K562 (cell line): Measurements from ENCODE around the gene PRSS48. TPM values are rescaled to one million over a fixed set of nuclear protein-coding genes. Genes with fewer than 3 reads are reported as not detected.

Experiments used
- ATAC-seq: fragments of 200-7000 bp; cut with Tn5 transposase; 3 replicates; pipeline ENCODE4 v1.9.1; 2020; ENCODE audit warnings: moderate library complexity
- BruUV-seq: library from RNA; stranded (reverse); fragments of 400-500 nt; replicated peaks from 2 replicates; lab custom pipeline; 2021; lab: Mats Ljungman, UMichigan
- CTCF ChIA-PET: fragments of 300-600 bp; formaldehyde crosslinking; extraction: SDS; loops from one replicate; lab custom pipeline; 2021; ENCODE audit warnings: low intra/inter-chr PET ratio; lab: Yijun Ruan, JAX
- POLR2A ChIA-PET: fragments of 300-600, 350-650 bp; sonication (Branson Sonifier 250); formaldehyde crosslinking; extraction: SDS; loops from one replicate; lab custom pipeline; 2021; ENCODE audit warnings: antibody characterized with exemption, inconsistent platforms; lab: Yijun Ruan, JAX
- DNase-seq, 4 experiments: peaks; one replicate each; pipeline versions ENCODE4 v3.0.0 to v3.0.0-alpha.2; 2011 to 2018; ENCODE audit warnings: low spot score in 3 of 4, mixed read lengths in 3 of 4; ENCODE audit errors: extremely low read depth in 1 of 4
- FAIRE-seq: peaks from 2 replicates; lab custom pipeline; 2011; peaks lifted over from hg19 to GRCh38; lab: Jason Lieb, UNC
- H2AFZ ChIP-seq: 2 replicates; pipeline ENCODE4 v1.6.0; 2011; ENCODE audit warnings: low read depth, low read length, control low read depth, inconsistent platforms
- H3K27ac ChIP-seq: fragments of 200-600 bp; 3 replicates; pipeline ENCODE4 v1.8.0; 2011; ENCODE audit warnings: low read depth, mild to moderate bottlenecking, control low read depth, inconsistent platforms, low read length, moderate library complexity, mixed read lengths; ENCODE audit errors: extremely low read depth
- H3K27me3 ChIP-seq, 2 experiments: fragments of 300-600 bp in 1 of 2; 2 replicates in 1 of 2; 3 replicates in 1 of 2; pipeline versions ENCODE4 v1.6.0 to v1.8.0; 2011; ENCODE audit warnings: inconsistent platforms in 2 of 2, low read length in 2 of 2, mild to moderate bottlenecking in 1 of 2, mixed read lengths in 1 of 2, moderate library complexity in 1 of 2; ENCODE audit not compliant: control insufficient read depth in 2 of 2, insufficient read depth in 2 of 2
- H3K36me3 ChIP-seq: fragments of 300-600 bp; 3 replicates; pipeline ENCODE4 v1.8.0; 2011; ENCODE audit warnings: mild to moderate bottlenecking, low read length, inconsistent platforms; ENCODE audit not compliant: control insufficient read depth, insufficient read depth
- H3K4me1 ChIP-seq, 2 experiments: fragments of 200-600 bp in 1 of 2; replicated peaks in 1 of 2; 2 replicates in 1 of 2; 3 replicates in 1 of 2; pipeline versions ENCODE4 v1.5.1 to v1.8.0; 2011; ENCODE audit warnings: inconsistent platforms in 2 of 2, low read length in 2 of 2, mild to moderate bottlenecking in 1 of 2, mixed read lengths in 1 of 2, moderate library complexity in 1 of 2; ENCODE audit not compliant: control insufficient read depth in 2 of 2, insufficient read depth in 2 of 2
- H3K4me2 ChIP-seq: 2 replicates; pipeline ENCODE4 v1.6.1; 2011; ENCODE audit warnings: low read length, control low read depth, inconsistent platforms, mixed read lengths; ENCODE audit not compliant: insufficient read depth
- H3K4me3 ChIP-seq: fragments of 200-600 bp; sonication (generic), shearing (Covaris generic); 2 replicates; pipeline ENCODE4 v1.5.1; 2016; ENCODE audit warnings: control low read depth, inconsistent platforms
- H3K79me2 ChIP-seq: fragments of 200-600 bp; 3 replicates; pipeline ENCODE4 v1.8.0; 2011; ENCODE audit warnings: low read length, inconsistent platforms; ENCODE audit not compliant: control insufficient read depth, insufficient read depth
- H3K9ac ChIP-seq, 2 experiments: 2 replicates each; pipeline versions ENCODE4 v1.6.0 to v1.6.1; 2011; ENCODE audit warnings: low read depth in 2 of 2, low read length in 2 of 2, control low read depth in 1 of 2, inconsistent platforms in 1 of 2, mild to moderate bottlenecking in 1 of 2, mixed read lengths in 1 of 2; ENCODE audit not compliant: insufficient read depth in 1 of 2
- H3K9me1 ChIP-seq: one replicate; pipeline ENCODE4 v1.6.0; 2011; ENCODE audit warnings: inconsistent platforms, mild to moderate bottlenecking, low read length, moderate library complexity; ENCODE audit not compliant: control insufficient read depth, insufficient read depth
- H3K9me3 ChIP-seq: replicated peaks from 2 replicates; pipeline ENCODE4 v1.5.1; 2011; ENCODE audit warnings: low read depth, low read length, inconsistent platforms; ENCODE audit not compliant: control insufficient read depth, insufficient read depth
- H4K20me1 ChIP-seq: replicated peaks from 2 replicates; pipeline ENCODE4 v1.6.1; 2011; ENCODE audit warnings: low read length, inconsistent platforms, mixed read lengths; ENCODE audit not compliant: control insufficient read depth, insufficient read depth
- DMBX1 ChIP-seq: fragments of 250-450 bp; sonication (Bioruptor Pico); IDR thresholded peaks from 2 replicates; pipeline ENCODE4 v1.8.0; 2022; ENCODE audit warnings: inconsistent platforms, mild to moderate bottlenecking, moderate library complexity, borderline replicate concordance
- POLR2H ChIP-seq: IDR thresholded peaks from 2 replicates; pipeline ENCODE4 v1.6.1; 2016; ENCODE audit warnings: missing genetic modification characterization, low read depth, mild to moderate bottlenecking, control low read depth, missing compliant biosample characterization, moderate library complexity
- ZBTB1 ChIP-seq: sonication (generic); formaldehyde crosslinking; IDR thresholded peaks from 2 replicates; pipeline ENCODE4 v1.8.1; 2023; ENCODE audit warnings: missing genetic modification reagents, low read depth, mild to moderate bottlenecking, borderline replicate concordance
- ZNF184 ChIP-seq: sonication (generic); formaldehyde crosslinking; IDR thresholded peaks from 2 replicates; pipeline ENCODE4 v1.5.0; 2020; ENCODE audit warnings: missing genetic modification reagents
- in situ Hi-C: fragments of 300-500 bp; cut with MboI; formaldehyde crosslinking; loops from 4 replicates; pipeline ENCODE4 v1.15.0; 2018; ENCODE audit warnings: inconsistent platforms, mixed read lengths
- intact Hi-C: fragments of 100-400 bp; cut with micrococcal nuclease; formaldehyde crosslinking; loops from 2 replicates; pipeline ENCODE4 v1.14.2; 2022
- polyA plus RNA-seq, 8 experiments: library from polyadenylated mRNA; depleted of rRNA in 4 of 8; stranded (reverse) in 5 of 8; unstranded in 3 of 8; fragments of >200 nt; fragmentation: Nextera tagmentation in 2 of 8; fragmentation: Illumina TruSeq in 1 of 8; extraction: Ambion mirVana in 2 of 8; extraction: Trizol in 1 of 8; gene quantifications; 2 replicates each; pipeline versions ENCODE4 v1.2.1 to v1.2.3, GENCODE V29; 2011 to 2014; ENCODE audit warnings: inconsistent platforms in 1 of 8, missing spikeins in 1 of 8
- total RNA-seq, 7 experiments: library from RNA; depleted of rRNA in 6 of 7; stranded (reverse); fragments of >200 nt in 6 of 7; fragmentation: Illumina TruSeq in 2 of 7; extraction: Trizol in 2 of 7; gene quantifications; 2 replicates each; pipeline versions ENCODE4 v1.2.1 to v1.2.3, GENCODE V29; 2011 to 2021; ENCODE audit warnings: low replicate concordance in 1 of 7
- TF ChIP-seq, protein P1 (sequence below): IDR thresholded peaks from 3 replicates; pipeline ENCODE4 v1.6.1; 2011; ENCODE audit warnings: borderline replicate concordance, mild to moderate bottlenecking; ENCODE audit not compliant: insufficient read length, insufficient read depth
- TF ChIP-seq, protein P2 (sequence below): sonication (generic); formaldehyde crosslinking; IDR thresholded peaks from 2 replicates; pipeline ENCODE4 v1.8.1; 2023; ENCODE audit warnings: mild to moderate bottlenecking, missing genetic modification reagents
- TF ChIP-seq, protein P3 (sequence below): fragments of 450-650 bp; formaldehyde crosslinking; IDR thresholded peaks from 2 replicates; pipeline ENCODE4 v1.4.0; 2022; ENCODE audit warnings: missing genetic modification characterization

Gene PRSS48
- total and polyA plus RNA-seq, 9 of the 15 experiments (the other 6 are each of a cell fraction or from before 2014, with no cell fraction given) = not detected

DNA sequence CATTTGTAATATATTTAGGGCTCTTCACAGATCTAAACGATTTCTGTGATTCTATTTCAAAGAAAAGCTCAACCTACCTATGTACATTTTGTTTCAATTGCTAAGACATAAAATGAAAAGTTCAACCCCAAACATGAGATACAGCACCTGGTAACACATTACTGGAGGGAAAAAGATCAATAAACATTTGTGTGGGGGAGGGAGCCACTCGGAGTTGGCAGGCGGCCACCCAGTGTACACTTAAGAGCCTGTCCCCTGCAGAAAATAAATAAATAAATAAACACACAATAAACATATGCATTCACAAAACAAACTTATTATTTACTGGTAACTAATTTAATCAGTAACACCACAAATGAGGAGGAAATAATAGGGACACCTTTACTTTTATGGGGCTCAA, 19.3 kb downstream of the PRSS48 start (continued):
- TF ChIP-seq DMBX1 (CRISPR knock-in tag) (no peak), ZNF184 (CRISPR knock-in tag) (no peak)

DNA sequence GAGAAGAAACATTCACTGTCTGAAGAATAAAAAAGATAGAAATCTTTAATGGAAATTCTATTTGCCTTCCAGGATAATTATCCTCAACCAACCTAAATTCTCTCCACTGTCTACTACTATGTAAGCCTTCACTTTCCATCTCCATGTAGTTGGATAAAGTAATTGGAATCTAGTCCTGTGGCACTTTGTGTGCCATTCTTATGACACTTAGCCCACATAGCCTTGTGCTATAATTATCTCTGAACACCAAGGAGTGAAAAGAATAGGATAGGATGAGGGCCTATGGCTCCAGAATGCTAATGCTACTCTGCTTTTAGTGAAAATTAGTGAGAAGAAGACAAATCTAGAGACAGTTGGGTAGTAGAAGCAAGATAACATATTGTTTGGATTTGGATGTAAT, 20.2 kb downstream of the PRSS48 start:
- TF ChIP-seq, protein P1, sequence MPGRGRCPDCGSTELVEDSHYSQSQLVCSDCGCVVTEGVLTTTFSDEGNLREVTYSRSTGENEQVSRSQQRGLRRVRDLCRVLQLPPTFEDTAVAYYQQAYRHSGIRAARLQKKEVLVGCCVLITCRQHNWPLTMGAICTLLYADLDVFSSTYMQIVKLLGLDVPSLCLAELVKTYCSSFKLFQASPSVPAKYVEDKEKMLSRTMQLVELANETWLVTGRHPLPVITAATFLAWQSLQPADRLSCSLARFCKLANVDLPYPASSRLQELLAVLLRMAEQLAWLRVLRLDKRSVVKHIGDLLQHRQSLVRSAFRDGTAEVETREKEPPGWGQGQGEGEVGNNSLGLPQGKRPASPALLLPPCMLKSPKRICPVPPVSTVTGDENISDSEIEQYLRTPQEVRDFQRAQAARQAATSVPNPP = no peak
- TF ChIP-seq ZBTB1 (CRISPR knock-in tag) (no peak), POLR2H (no peak)
- TF ChIP-seq, protein P2, sequence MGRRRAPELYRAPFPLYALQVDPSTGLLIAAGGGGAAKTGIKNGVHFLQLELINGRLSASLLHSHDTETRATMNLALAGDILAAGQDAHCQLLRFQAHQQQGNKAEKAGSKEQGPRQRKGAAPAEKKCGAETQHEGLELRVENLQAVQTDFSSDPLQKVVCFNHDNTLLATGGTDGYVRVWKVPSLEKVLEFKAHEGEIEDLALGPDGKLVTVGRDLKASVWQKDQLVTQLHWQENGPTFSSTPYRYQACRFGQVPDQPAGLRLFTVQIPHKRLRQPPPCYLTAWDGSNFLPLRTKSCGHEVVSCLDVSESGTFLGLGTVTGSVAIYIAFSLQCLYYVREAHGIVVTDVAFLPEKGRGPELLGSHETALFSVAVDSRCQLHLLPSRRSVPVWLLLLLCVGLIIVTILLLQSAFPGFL (CRISPR knock-in tag) = no peak
- TF ChIP-seq, protein P3, sequence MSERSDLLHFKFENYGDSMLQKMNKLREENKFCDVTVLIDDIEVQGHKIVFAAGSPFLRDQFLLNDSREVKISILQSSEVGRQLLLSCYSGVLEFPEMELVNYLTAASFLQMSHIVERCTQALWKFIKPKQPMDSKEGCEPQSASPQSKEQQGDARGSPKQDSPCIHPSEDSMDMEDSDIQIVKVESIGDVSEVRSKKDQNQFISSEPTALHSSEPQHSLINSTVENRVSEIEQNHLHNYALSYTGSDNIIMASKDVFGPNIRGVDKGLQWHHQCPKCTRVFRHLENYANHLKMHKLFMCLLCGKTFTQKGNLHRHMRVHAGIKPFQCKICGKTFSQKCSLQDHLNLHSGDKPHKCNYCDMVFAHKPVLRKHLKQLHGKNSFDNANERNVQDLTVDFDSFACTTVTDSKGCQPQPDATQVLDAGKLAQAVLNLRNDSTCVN (CRISPR knock-in tag) = no peak
- TF ChIP-seq, all 486 proteins: peak for 0
- no peaks in the 10 kb centered on the region for H3K9me3 ChIP-seq
- no peaks in the 10 kb centered on the region for H4K20me1 ChIP-seq
- no peaks in the 10 kb centered on the region for H3K4me1 ChIP-seq
- H3K79me2 ChIP-seq = no peaks in the 10 kb centered on the region
- in situ Hi-C loops = no loop called here
- DNase-seq = no peak
- H2AFZ ChIP-seq = no peak overlapping the region
- no peak overlapping the region for H3K4me2 ChIP-seq
- H3K9ac ChIP-seq = no peak overlapping the region
- H3K27ac ChIP-seq = no peak overlapping the region
- peaks cover 5 to 6% of the 10 kb centered on the region in 2 experiments; a peak in 4 of 5 replicates for H3K27me3 ChIP-seq
- intact Hi-C loops = no loop called here
- ChIA-PET POLR2A (no interaction called here), CTCF (no interaction called here)
- no TSS peak for BruUV-seq
- FAIRE-seq = no peak
- no peaks in the 10 kb centered on the region for H3K36me3 ChIP-seq
- ATAC-seq = no peak
- H3K4me3 ChIP-seq = no peak overlapping the region
- no peaks in the 10 kb centered on the region for H3K9me1 ChIP-seq
